ENCODE measurements around the gene ATF4.

ATF4 gene

DNA sequence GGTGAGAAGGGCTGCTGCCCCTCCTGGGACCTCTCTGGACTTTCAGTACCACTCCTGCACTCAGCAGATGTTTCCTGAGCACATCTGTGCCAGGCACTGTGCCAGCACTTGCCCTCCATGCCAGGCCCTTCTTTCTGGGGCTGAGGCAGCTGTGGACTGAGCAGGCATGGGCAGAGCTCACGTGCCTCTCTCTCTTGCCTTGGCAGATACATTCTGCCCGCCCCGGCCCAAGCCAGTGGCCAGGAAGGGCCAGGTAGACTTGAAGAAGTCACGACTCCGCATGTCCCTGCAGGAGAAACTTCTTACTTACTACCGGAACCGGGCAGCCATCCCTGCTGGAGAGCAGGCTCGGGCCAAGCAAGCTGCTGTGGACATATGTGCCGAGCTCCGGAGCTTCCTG is 8.3 kb upstream of the ATF4 start:
- no peaks in the 10 kb centered on the region for H3K27me3 ChIP-seq (ENCODE audit: insufficient read depth, poor library complexity, severe bottlenecking)
- DNase-seq (ENCODE audit: low read depth in 1 of 2, low spot score in 1 of 2) = no peak
- TF ChIP-seq SPI1 (IDR thresholded peaks at IDR 0.05; ENCODE audit: borderline replicate concordance, low read depth) (no peak), POLR2AphosphoS5 (IDR thresholded peaks at IDR 0.05; ENCODE audit: low read depth) (no peak), GABPA (IDR thresholded peaks at IDR 0.05; ENCODE audit: low read depth) (no peak), CTCF (IDR thresholded peaks at IDR 0.05; ENCODE audit: insufficient read depth, low read length) (no peak)
- TF ChIP-seq, protein P1, sequence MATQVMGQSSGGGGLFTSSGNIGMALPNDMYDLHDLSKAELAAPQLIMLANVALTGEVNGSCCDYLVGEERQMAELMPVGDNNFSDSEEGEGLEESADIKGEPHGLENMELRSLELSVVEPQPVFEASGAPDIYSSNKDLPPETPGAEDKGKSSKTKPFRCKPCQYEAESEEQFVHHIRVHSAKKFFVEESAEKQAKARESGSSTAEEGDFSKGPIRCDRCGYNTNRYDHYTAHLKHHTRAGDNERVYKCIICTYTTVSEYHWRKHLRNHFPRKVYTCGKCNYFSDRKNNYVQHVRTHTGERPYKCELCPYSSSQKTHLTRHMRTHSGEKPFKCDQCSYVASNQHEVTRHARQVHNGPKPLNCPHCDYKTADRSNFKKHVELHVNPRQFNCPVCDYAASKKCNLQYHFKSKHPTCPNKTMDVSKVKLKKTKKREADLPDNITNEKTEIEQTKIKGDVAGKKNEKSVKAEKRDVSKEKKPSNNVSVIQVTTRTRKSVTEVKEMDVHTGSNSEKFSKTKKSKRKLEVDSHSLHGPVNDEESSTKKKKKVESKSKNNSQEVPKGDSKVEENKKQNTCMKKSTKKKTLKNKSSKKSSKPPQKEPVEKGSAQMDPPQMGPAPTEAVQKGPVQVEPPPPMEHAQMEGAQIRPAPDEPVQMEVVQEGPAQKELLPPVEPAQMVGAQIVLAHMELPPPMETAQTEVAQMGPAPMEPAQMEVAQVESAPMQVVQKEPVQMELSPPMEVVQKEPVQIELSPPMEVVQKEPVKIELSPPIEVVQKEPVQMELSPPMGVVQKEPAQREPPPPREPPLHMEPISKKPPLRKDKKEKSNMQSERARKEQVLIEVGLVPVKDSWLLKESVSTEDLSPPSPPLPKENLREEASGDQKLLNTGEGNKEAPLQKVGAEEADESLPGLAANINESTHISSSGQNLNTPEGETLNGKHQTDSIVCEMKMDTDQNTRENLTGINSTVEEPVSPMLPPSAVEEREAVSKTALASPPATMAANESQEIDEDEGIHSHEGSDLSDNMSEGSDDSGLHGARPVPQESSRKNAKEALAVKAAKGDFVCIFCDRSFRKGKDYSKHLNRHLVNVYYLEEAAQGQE (IDR thresholded peaks at IDR 0.05; ENCODE audit: insufficient replicate concordance, low read depth) = no peak
- no peak overlapping the region for H3K27ac ChIP-seq (replicated peaks)
- no peak overlapping the region for H3K4me3 ChIP-seq (replicated peaks; ENCODE audit: insufficient read depth, low read length)

- TF ChIP-seq POLR2AphosphoS5 (IDR thresholded peaks at IDR 0.05; ENCODE audit: low read depth) = no peak
- no peak for TF ChIP-seq SPI1 (IDR thresholded peaks at IDR 0.05; ENCODE audit: borderline replicate concordance, low read depth)
- TF ChIP-seq CTCF (IDR thresholded peaks at IDR 0.05; ENCODE audit: insufficient read depth, low read length) = no peak
- TF ChIP-seq, protein P1 (IDR thresholded peaks at IDR 0.05; ENCODE audit: insufficient replicate concordance, low read depth) = no peak
- TF ChIP-seq GABPA (IDR thresholded peaks at IDR 0.05; ENCODE audit: low read depth) = no peak
- H3K27ac ChIP-seq (replicated peaks) = no peak overlapping the region
These were observed 6.6 kb upstream of the ATF4 start for GRCh38 chr22:39513791-39514190.

DNA sequence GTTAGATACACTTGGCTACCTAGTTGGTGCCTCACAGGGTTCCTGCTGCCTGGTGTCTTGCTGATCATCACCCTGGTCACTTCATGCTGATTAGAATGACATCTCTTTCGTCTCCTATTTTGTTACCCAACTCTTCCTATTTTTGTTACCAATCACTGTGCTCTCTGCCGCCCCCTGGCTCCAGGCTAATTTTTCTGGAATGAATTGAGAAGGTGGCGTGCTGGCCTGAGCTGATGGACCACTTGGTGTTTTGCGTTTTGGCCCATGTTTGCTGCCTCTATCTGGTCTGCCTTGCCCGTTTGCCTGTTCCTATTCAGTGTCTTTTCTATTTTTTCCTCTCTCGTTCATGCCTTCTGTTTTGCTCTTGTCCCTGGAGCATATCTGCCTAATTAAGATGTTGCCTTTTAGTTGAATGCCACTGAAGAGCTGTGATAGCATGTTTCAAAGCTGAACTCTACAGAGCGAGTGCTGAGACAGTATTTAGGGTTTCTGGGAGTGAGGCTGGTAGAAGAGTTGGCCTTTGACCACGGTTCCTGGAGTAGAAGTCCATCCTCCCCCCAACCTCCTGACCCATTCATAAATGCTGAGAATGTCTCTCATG is 5.9 kb upstream of the ATF4 start:
- H3K27me3 ChIP-seq (ENCODE audit: insufficient read depth, poor library complexity, severe bottlenecking) = no peaks in the 10 kb centered on the region
- no peak overlapping the region for H3K4me3 ChIP-seq (replicated peaks; ENCODE audit: insufficient read depth, low read length)
- peak in 1 of 2 experiments; percentile 68 for DNase-seq (ENCODE audit: low read depth in 1 of 2, low spot score in 1 of 2)
- H3K27ac ChIP-seq (replicated peaks) = no peak overlapping the region
- TF ChIP-seq CTCF (IDR thresholded peaks at IDR 0.05; ENCODE audit: insufficient read depth, low read length) = peak; percentile 77
- TF ChIP-seq, protein P1 (IDR thresholded peaks at IDR 0.05; ENCODE audit: insufficient replicate concordance, low read depth) = no peak
- TF ChIP-seq POLR2AphosphoS5 (IDR thresholded peaks at IDR 0.05; ENCODE audit: low read depth) = no peak
- TF ChIP-seq SPI1 (IDR thresholded peaks at IDR 0.05; ENCODE audit: borderline replicate concordance, low read depth) = no peak
- no peak for TF ChIP-seq GABPA (IDR thresholded peaks at IDR 0.05; ENCODE audit: low read depth)

More at GRCh38 chr22:39513791-39514190, 6.6 kb upstream of the ATF4 start:
- DNase-seq (ENCODE audit: low read depth in 1 of 2, low spot score in 1 of 2) = no peak
- H3K27me3 ChIP-seq (ENCODE audit: insufficient read depth, poor library complexity, severe bottlenecking) = no peaks in the 10 kb centered on the region
- no peak overlapping the region for H3K4me3 ChIP-seq (replicated peaks; ENCODE audit: insufficient read depth, low read length)
